Stimulated activated naive B cell treated with anti-CD40 and anti-IgM and Interleukin-4, amounts not matched to agents 10 μg/mL and 1 μg/mL and 100 μg/mL, for 72 hours (primary cell): ENCODE results near the gene ICA1L.

Experiments
- ATAC-seq, 2 donors: fragments of 150-1000 bp; cut with Tn5 transposase; replicated peaks; 2 replicates each; pipeline ENCODE4 v1.10.0; 2021; ENCODE audit warnings: moderate library complexity in 1 of 2
- DNase-seq: peaks from one replicate; pipeline ENCODE4 v3.0.0; 2021
- H3K27ac Mint-ChIP-seq: one replicate; pipeline ENCODE4 v1.8.0; 2022; ENCODE audit warnings: mild to moderate bottlenecking, mixed read lengths
- H3K27me3 Mint-ChIP-seq, 2 donors: one replicate each; pipeline ENCODE4 v1.8.0; 2022; ENCODE audit warnings: mixed read lengths in 2 of 2
- H3K36me3 Mint-ChIP-seq, 2 donors: one replicate each; pipeline ENCODE4 v1.8.0; 2022; ENCODE audit warnings: mixed read lengths in 2 of 2, mild to moderate bottlenecking in 1 of 2
- H3K4me1 Mint-ChIP-seq, 2 donors: one replicate each; pipeline ENCODE4 v1.8.0; 2022; ENCODE audit warnings: mixed read lengths in 2 of 2, mild to moderate bottlenecking in 1 of 2
- H3K4me3 Mint-ChIP-seq, 2 donors: one replicate each; pipeline ENCODE4 v1.8.0; 2022; ENCODE audit warnings: mild to moderate bottlenecking in 2 of 2, mixed read lengths in 2 of 2, moderate library complexity in 1 of 2
- H3K9me3 Mint-ChIP-seq, 2 donors: one replicate each; pipeline ENCODE4 v1.8.0; 2022; ENCODE audit warnings: mixed read lengths in 2 of 2, mild to moderate bottlenecking in 1 of 2

The ICA1L gene

GRCh38 chr2:202780514-202781021 is 91.0 kb downstream of the ICA1L start:
- H3K4me3 Mint-ChIP-seq: no peak overlapping the region
- ATAC-seq: peak; percentile 93 to 96

GRCh38 chr2:202778217-202778616 is 93.3 kb downstream of the ICA1L start:
- ATAC-seq (no peak), DNase-seq (no peak)
- Mint-ChIP-seq H3K4me3 (no peak overlapping the region), H3K9me3 (peaks cover 0 to 2% of the 10 kb centered on the region in 2 donors), H3K27me3 (no peaks in the 10 kb centered on the region), H3K36me3 (peaks cover 16 to 36% of the 10 kb centered on the region in 2 donors), H3K4me1 (peaks cover 8 to 11% of the 10 kb centered on the region in 2 donors), H3K27ac (no peak overlapping the region)

More at GRCh38 chr2:202780514-202781021, 91.0 kb downstream of the ICA1L start:
- Mint-ChIP-seq H3K4me1 (peaks cover 8 to 11% of the 10 kb centered on the region in 2 donors), H3K36me3 (peaks cover 11 to 38% of the 10 kb centered on the region in 2 donors), H3K27ac (no peak overlapping the region), H3K9me3 (peaks cover 0 to 2% of the 10 kb centered on the region in 2 donors), H3K27me3 (no peaks in the 10 kb centered on the region)
- DNase-seq: no peak

- peaks cover 12 to 24% of the 10 kb centered on the region in 2 donors for H3K36me3 Mint-ChIP-seq
- no peak overlapping the region for H3K4me3 Mint-ChIP-seq
- peak overlapping the region; percentile 15 for H3K27ac Mint-ChIP-seq
- H3K4me1 Mint-ChIP-seq: peaks cover 0 to 6% of the 10 kb centered on the region in 2 donors
- no peaks in the 10 kb centered on the region for H3K9me3 Mint-ChIP-seq
- no peak for ATAC-seq
- no peak for DNase-seq
- no peaks in the 10 kb centered on the region for H3K27me3 Mint-ChIP-seq
These were observed 97.5 kb downstream of the ICA1L start for GRCh38 chr2:202774104-202774503.

- H3K9me3 Mint-ChIP-seq: no peaks in the 10 kb centered on the region
- no peak overlapping the region for H3K27ac Mint-ChIP-seq
- no peak overlapping the region for H3K4me3 Mint-ChIP-seq
- peaks cover 0 to 6% of the 10 kb centered on the region in 2 donors for H3K4me1 Mint-ChIP-seq
- H3K27me3 Mint-ChIP-seq: no peaks in the 10 kb centered on the region
- DNase-seq: no peak
- ATAC-seq: no peak
- H3K36me3 Mint-ChIP-seq: peaks cover 10 to 20% of the 10 kb centered on the region in 2 donors
These were observed 98.1 kb downstream of the ICA1L start for GRCh38 chr2:202773301-202773973.

GRCh38 chr2:202771741-202772460 is 99.7 kb downstream of the ICA1L start:
- no peak for DNase-seq
- ATAC-seq: no peak
- no peak overlapping the region for H3K27ac Mint-ChIP-seq
- no peaks in the 10 kb centered on the region for H3K9me3 Mint-ChIP-seq
- H3K4me1 Mint-ChIP-seq: peaks cover 0 to 6% of the 10 kb centered on the region in 2 donors
- H3K36me3 Mint-ChIP-seq: peaks cover 10 to 16% of the 10 kb centered on the region in 2 donors
- no peak overlapping the region for H3K4me3 Mint-ChIP-seq
- H3K27me3 Mint-ChIP-seq: no peaks in the 10 kb centered on the region

- peaks cover 2 to 6% of the 10 kb centered on the region in 2 donors for H3K4me1 Mint-ChIP-seq
- no peaks in the 10 kb centered on the region for H3K27me3 Mint-ChIP-seq
- ATAC-seq (no peak), DNase-seq (no peak)
- no peaks in the 10 kb centered on the region for H3K9me3 Mint-ChIP-seq
- H3K4me3 Mint-ChIP-seq: no peak overlapping the region
- peaks cover 10 to 20% of the 10 kb centered on the region in 2 donors for H3K36me3 Mint-ChIP-seq
- no peak overlapping the region for H3K27ac Mint-ChIP-seq
These were observed 100.2 kb downstream of the ICA1L start for GRCh38 chr2:202771336-202771735.

- H3K4me1 Mint-ChIP-seq: peaks cover 7 to 16% of the 10 kb centered on the region in 2 donors
- H3K27ac Mint-ChIP-seq: no peak overlapping the region
- H3K36me3 Mint-ChIP-seq: peaks cover 13 to 19% of the 10 kb centered on the region in 2 donors
- no peaks in the 10 kb centered on the region for H3K27me3 Mint-ChIP-seq
- ATAC-seq (no peak), DNase-seq (no peak)
- no peak overlapping the region for H3K4me3 Mint-ChIP-seq
- no peaks in the 10 kb centered on the region for H3K9me3 Mint-ChIP-seq
These were observed 102.4 kb downstream of the ICA1L start for GRCh38 chr2:202769201-202769600.

- Mint-ChIP-seq H3K4me1 (peaks cover 10 to 25% of the 10 kb centered on the region in 2 donors), H3K4me3 (no peak overlapping the region), H3K27me3 (no peaks in the 10 kb centered on the region), H3K9me3 (no peaks in the 10 kb centered on the region), H3K27ac (no peak overlapping the region), H3K36me3 (peaks cover 18 to 23% of the 10 kb centered on the region in 2 donors)
- DNase-seq (no peak), ATAC-seq (no peak)
These were observed 103.3 kb downstream of the ICA1L start for GRCh38 chr2:202768273-202768672.

- Mint-ChIP-seq H3K4me1 (peaks cover 13 to 46% of the 10 kb centered on the region in 2 donors), H3K9me3 (no peaks in the 10 kb centered on the region), H3K27me3 (no peaks in the 10 kb centered on the region), H3K36me3 (peaks cover 28 to 35% of the 10 kb centered on the region in 2 donors), H3K4me3 (no peak overlapping the region), H3K27ac (peak overlapping the region; percentile 53)
- DNase-seq (no peak), ATAC-seq (peak in 1 of 2 donors; percentile 39)
These were observed 106.1 kb downstream of the ICA1L start for GRCh38 chr2:202765436-202765835.

- no peak overlapping the region for H3K4me3 Mint-ChIP-seq
These were observed 106.6 kb downstream of the ICA1L start for GRCh38 chr2:202764991-202765390.

GRCh38 chr2:202763916-202764315 is 107.7 kb downstream of the ICA1L start:
- Mint-ChIP-seq H3K4me3 (peak overlapping the region in 1 of 2 donors; percentile 1), H3K4me1 (peaks cover 13 to 49% of the 10 kb centered on the region in 2 donors), H3K36me3 (peaks cover 29 to 39% of the 10 kb centered on the region in 2 donors), H3K27me3 (no peaks in the 10 kb centered on the region), H3K9me3 (no peaks in the 10 kb centered on the region), H3K27ac (no peak overlapping the region)
- DNase-seq: no peak
- ATAC-seq: no peak

More at GRCh38 chr2:202764991-202765390, 106.6 kb downstream of the ICA1L start:
- peaks cover 13 to 49% of the 10 kb centered on the region in 2 donors for H3K4me1 Mint-ChIP-seq
- H3K27me3 Mint-ChIP-seq: no peaks in the 10 kb centered on the region
- H3K27ac Mint-ChIP-seq: no peak overlapping the region
- peak; percentile 65 to 73 for ATAC-seq
- H3K9me3 Mint-ChIP-seq: no peaks in the 10 kb centered on the region
- peaks cover 29 to 38% of the 10 kb centered on the region in 2 donors for H3K36me3 Mint-ChIP-seq
- no peak for DNase-seq

GRCh38 chr2:202762556-202762955 is 109.0 kb downstream of the ICA1L start:
- ATAC-seq: peak; percentile 25 to 51
- peaks cover 13 to 43% of the 10 kb centered on the region in 2 donors for H3K4me1 Mint-ChIP-seq
- no peak overlapping the region for H3K4me3 Mint-ChIP-seq
- no peaks in the 10 kb centered on the region for H3K9me3 Mint-ChIP-seq
- peaks cover 30 to 39% of the 10 kb centered on the region in 2 donors for H3K36me3 Mint-ChIP-seq
- H3K27me3 Mint-ChIP-seq: no peaks in the 10 kb centered on the region
- DNase-seq: no peak
- H3K27ac Mint-ChIP-seq: peak overlapping the region; percentile 60

- no peak overlapping the region for H3K27ac Mint-ChIP-seq
These were observed 110.7 kb downstream of the ICA1L start for GRCh38 chr2:202760848-202761247.

GRCh38 chr2:202758604-202759003 is 113.0 kb downstream of the ICA1L start:
- ATAC-seq (no peak), DNase-seq (no peak)
- Mint-ChIP-seq H3K27me3 (no peaks in the 10 kb centered on the region), H3K36me3 (peaks cover 23 to 41% of the 10 kb centered on the region in 2 donors), H3K9me3 (peaks cover 0 to 1% of the 10 kb centered on the region in 2 donors), H3K4me1 (peaks cover 6 to 28% of the 10 kb centered on the region in 2 donors), H3K4me3 (no peak overlapping the region), H3K27ac (no peak overlapping the region)

More at GRCh38 chr2:202760848-202761247, 110.7 kb downstream of the ICA1L start:
- Mint-ChIP-seq H3K9me3 (no peaks in the 10 kb centered on the region), H3K4me1 (peaks cover 12 to 43% of the 10 kb centered on the region in 2 donors), H3K4me3 (no peak overlapping the region), H3K36me3 (peaks cover 32 to 39% of the 10 kb centered on the region in 2 donors), H3K27me3 (no peaks in the 10 kb centered on the region)
- ATAC-seq (no peak), DNase-seq (no peak)
